Stomach (tissue), 9 donors: ENCODE measurements around the gene ANO7. TPM values are rescaled to one million over a fixed set of nuclear protein-coding genes. Genes with fewer than 3 reads are reported as not detected.

Source experiments
- DNase-seq, 2 donors: peaks; one replicate each; pipeline versions ENCODE4 v3.0.0 to v3.0.0-alpha.2; 2013 to 2019
- H3K27ac ChIP-seq, 5 donors: fragments of 200-600 bp in 4 of 5; sonication (generic) in 4 of 5; one replicate each; pipeline ENCODE4 v1.5.1; 2013 to 2019; ENCODE audit warnings: mild to moderate bottlenecking in 1 of 5, moderate library complexity in 1 of 5
- H3K27me3 ChIP-seq, 3 donors: fragments of 200-600 bp; sonication (generic); one replicate each; pipeline ENCODE4 v1.5.1; 2017 to 2019; ENCODE audit warnings: mixed run types in 1 of 3
- H3K36me3 ChIP-seq, 4 donors: fragments of 200-600 bp; sonication (generic); 1 replicate in 3 of 4; 2 replicates in 1 of 4; pipeline ENCODE4 v1.5.1; 2016 to 2019
- H3K4me1 ChIP-seq, 4 donors: fragments of 200-600 bp; sonication (generic); one replicate each; pipeline ENCODE4 v1.5.1; 2016 to 2019
- H3K4me3 ChIP-seq, 4 donors: fragments of 200-600 bp; sonication (generic) in 3 of 4; one replicate each; pipeline ENCODE4 v1.5.1; 2016 to 2019; ENCODE audit warnings: mild to moderate bottlenecking in 1 of 4
- H3K9me3 ChIP-seq, 4 donors: fragments of 200-600 bp; sonication (generic); one replicate each; pipeline ENCODE4 v1.5.1; 2016 to 2019
- EP300 ChIP-seq: sonication (generic); formaldehyde crosslinking; IDR thresholded peaks from one replicate; pipeline ENCODE4 v1.6.1; 2017; ENCODE audit warnings: antibody characterized with exemption
- POLR2A ChIP-seq, 4 donors: fragments of 450-650 bp; IDR thresholded peaks; one replicate each; pipeline ENCODE4 v1.6.1; 2016; ENCODE audit warnings: antibody characterized with exemption in 4 of 4, control low read depth in 2 of 4, mild to moderate bottlenecking in 1 of 4, moderate library complexity in 1 of 4
- POLR2AphosphoS5 ChIP-seq, 3 donors: sonication (generic); formaldehyde crosslinking; IDR thresholded peaks; one replicate each; pipeline ENCODE4 v1.6.1; 2016; ENCODE audit warnings: antibody characterized with exemption in 3 of 3
- WGBS, 5 donors: extraction: QIAGEN DNeasy Blood & Tissue Kit in 3 of 5; methylation state at CpG; one replicate each; pipeline versions ENCODE4 v1.1.5 to v1.1.7; 2013 to 2018; 5-methylcytosine and 5-hydroxymethylcytosine counted together
- intact Hi-C: fragments of 100-400 bp; cut with DNase I; formaldehyde crosslinking; loops from one replicate; pipeline ENCODE4 v1.15.1; 2023; ENCODE audit warnings: low total_unique reads
- polyA plus RNA-seq, 3 donors: library from polyadenylated mRNA; stranded (reverse); fragments of 200-250 nt; gene quantifications; one replicate each; pipeline ENCODE4 v1.2.3, GENCODE V29; 2013
- total RNA-seq, 5 donors: library from RNA; depleted of rRNA; stranded (reverse); fragments of >200 nt; gene quantifications; one replicate each; pipeline versions ENCODE4 v1.1.0 to v1.2.3, GENCODE V29; 2014 to 2016
- TF ChIP-seq, protein P1 (sequence below), 7 experiments: fragments of 450-650 bp in 4 of 7; fragments of 200-600 bp in 3 of 7; sonication (generic) in 3 of 7; IDR thresholded peaks; one replicate each; pipeline ENCODE4 v1.5.1; 2016 to 2019; ENCODE audit warnings: antibody characterized with exemption in 7 of 7, control low read depth in 2 of 7, mild to moderate bottlenecking in 1 of 7
- donor health status: healthy with polysubstance abuse.
- donor health status: Bipolar disorder and iron deficiency.
- donor health status: healthy.

ANO7 gene
- total and polyA plus RNA-seq, 8 donors: 0.48 to 138 (median 5.6) TPM

- peaks cover 98 to 100% (median 100%) of the 10 kb centered on the region in 4 donors for H3K36me3 ChIP-seq
- intact Hi-C loops: no loop called here
Measured at GRCh38 chr2:241248897-241249296, 60.4 kb downstream of the ANO7 start.

GRCh38 chr2:241249654-241250053, 61.2 kb downstream of the ANO7 start:
- H3K9me3 ChIP-seq: no peaks in the 10 kb centered on the region
- H3K36me3 ChIP-seq: peaks cover 94 to 100% (median 100%) of the 10 kb centered on the region in 4 donors
- intact Hi-C loops: no loop called here
- H3K27me3 ChIP-seq: no peaks in the 10 kb centered on the region
- TF ChIP-seq POLR2AphosphoS5 (IDR thresholded peaks at IDR 0.05): no peak
- TF ChIP-seq EP300: no peak
- TF ChIP-seq, protein P1, sequence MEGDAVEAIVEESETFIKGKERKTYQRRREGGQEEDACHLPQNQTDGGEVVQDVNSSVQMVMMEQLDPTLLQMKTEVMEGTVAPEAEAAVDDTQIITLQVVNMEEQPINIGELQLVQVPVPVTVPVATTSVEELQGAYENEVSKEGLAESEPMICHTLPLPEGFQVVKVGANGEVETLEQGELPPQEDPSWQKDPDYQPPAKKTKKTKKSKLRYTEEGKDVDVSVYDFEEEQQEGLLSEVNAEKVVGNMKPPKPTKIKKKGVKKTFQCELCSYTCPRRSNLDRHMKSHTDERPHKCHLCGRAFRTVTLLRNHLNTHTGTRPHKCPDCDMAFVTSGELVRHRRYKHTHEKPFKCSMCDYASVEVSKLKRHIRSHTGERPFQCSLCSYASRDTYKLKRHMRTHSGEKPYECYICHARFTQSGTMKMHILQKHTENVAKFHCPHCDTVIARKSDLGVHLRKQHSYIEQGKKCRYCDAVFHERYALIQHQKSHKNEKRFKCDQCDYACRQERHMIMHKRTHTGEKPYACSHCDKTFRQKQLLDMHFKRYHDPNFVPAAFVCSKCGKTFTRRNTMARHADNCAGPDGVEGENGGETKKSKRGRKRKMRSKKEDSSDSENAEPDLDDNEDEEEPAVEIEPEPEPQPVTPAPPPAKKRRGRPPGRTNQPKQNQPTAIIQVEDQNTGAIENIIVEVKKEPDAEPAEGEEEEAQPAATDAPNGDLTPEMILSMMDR (IDR thresholded peaks at IDR 0.05): no peak
- TF ChIP-seq POLR2A (IDR thresholded peaks at IDR 0.05): no peak
- no peak overlapping the region for H3K4me3 ChIP-seq
- no peak overlapping the region for H3K27ac ChIP-seq
- DNase-seq: no peak
- no peaks in the 10 kb centered on the region for H3K4me1 ChIP-seq
- WGBS, 5 donors: 88 to 93% (median 91%) methylated on average over 7 to 14 of the region's 14 CpGs

More at GRCh38 chr2:241248897-241249296, 60.4 kb downstream of the ANO7 start:
- no peak overlapping the region for H3K27ac ChIP-seq
- TF ChIP-seq, protein P1 (IDR thresholded peaks at IDR 0.05): no peak
- TF ChIP-seq POLR2AphosphoS5 (IDR thresholded peaks at IDR 0.05) (no peak), POLR2A (IDR thresholded peaks at IDR 0.05) (no peak), EP300 (no peak)
- no peaks in the 10 kb centered on the region for H3K27me3 ChIP-seq
- DNase-seq: no peak
- no peaks in the 10 kb centered on the region for H3K4me1 ChIP-seq
- no peaks in the 10 kb centered on the region for H3K9me3 ChIP-seq
- no peak overlapping the region for H3K4me3 ChIP-seq
- WGBS, 5 donors: 75 to 85% (median 82%) methylated on average over 6 of the region's 6 CpGs

DNA sequence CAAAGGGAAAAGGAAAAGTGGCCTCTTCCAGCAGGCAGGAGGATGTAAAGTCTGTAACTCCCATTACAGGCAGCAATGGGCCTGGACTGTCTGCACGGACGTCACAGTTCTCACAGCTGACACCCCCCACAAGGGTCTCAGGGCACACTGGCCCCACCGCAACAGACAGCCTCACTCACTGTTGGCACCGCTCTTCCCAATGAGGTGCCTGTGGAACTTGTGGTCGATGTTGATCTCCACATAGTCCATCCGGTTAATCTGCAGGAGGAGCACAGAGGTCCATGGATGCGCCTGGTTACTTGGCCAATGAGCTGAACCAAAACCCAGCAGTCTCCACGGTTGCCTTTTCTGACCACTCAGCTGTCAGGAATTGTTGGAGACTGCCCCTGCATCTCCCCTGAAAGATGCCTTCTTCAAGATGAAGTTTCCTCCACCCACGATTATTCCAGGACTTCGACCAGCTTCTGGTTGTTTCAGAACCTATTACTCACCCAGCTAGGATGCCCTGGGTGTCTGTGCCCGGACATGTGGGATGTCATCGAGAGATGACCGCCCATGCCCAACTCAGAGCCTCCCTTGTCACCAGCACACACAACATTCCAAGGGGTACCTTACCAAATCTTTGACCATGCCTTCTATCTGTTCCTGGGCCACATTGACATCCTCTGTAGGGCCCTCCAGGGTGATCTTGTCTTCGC, 64.5 kb downstream of the ANO7 start:
- intact Hi-C loops: no loop called here
- H3K36me3 ChIP-seq: peaks cover 83 to 100% (median 100%) of the 10 kb centered on the region in 4 donors
- no peaks in the 10 kb centered on the region for H3K27me3 ChIP-seq
- peaks cover 0 to 5% (median 0%) of the 10 kb centered on the region in 4 donors for H3K4me1 ChIP-seq
- no peak for TF ChIP-seq POLR2A (IDR thresholded peaks at IDR 0.05)
- no peak for TF ChIP-seq EP300
- TF ChIP-seq POLR2AphosphoS5 (IDR thresholded peaks at IDR 0.05): no peak
- TF ChIP-seq, protein P1 (IDR thresholded peaks at IDR 0.05): no peak
- no peak for DNase-seq
- 87 to 95% (median 90%) methylated on average over 12 to 14 of the region's 14 CpGs for WGBS, 5 donors
- no peak overlapping the region for H3K4me3 ChIP-seq
- H3K9me3 ChIP-seq: no peaks in the 10 kb centered on the region
- H3K27ac ChIP-seq: no peak overlapping the region

DNA sequence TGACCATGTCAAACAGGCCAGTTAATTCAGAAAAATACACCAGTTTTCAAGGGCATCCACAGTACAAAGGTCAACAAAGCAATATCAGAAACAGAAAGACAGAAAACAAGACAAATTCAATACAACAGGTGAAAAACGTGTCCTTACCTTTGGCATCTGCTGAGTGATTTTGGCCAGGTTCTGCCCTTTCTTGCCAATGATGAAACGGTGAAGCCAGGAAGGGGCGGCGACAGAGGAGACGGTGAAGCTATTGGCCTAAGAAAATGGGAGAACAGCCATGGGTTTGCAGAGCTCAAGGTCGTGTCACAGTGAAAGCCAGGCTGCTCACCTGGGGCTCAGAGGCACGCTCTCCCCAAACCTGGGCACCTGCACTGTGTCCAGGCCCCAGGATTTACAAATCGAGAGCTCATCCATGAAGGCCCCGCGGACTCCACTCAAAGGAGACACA, 66.5 kb downstream of the ANO7 start:
- Histone ChIP-seq H3K4me1 (peaks cover 0 to 9% (median 3%) of the 10 kb centered on the region in 4 donors), H3K27ac (no peak overlapping the region), H3K4me3 (no peak overlapping the region), H3K27me3 (no peaks in the 10 kb centered on the region), H3K36me3 (peaks cover 68 to 100% (median 100%) of the 10 kb centered on the region in 4 donors), H3K9me3 (no peaks in the 10 kb centered on the region)
- intact Hi-C loops: no loop called here
- TF ChIP-seq POLR2AphosphoS5 (IDR thresholded peaks at IDR 0.05) (no peak), POLR2A (IDR thresholded peaks at IDR 0.05) (no peak), EP300 (no peak)
- TF ChIP-seq, protein P1 (IDR thresholded peaks at IDR 0.05): no peak
- DNase-seq: no peak
- WGBS, 5 donors: 84 to 90% (median 89%) methylated on average over 8 to 10 of the region's 10 CpGs
